ENCODE data around the gene SORCS3.

SORCS3 gene

GRCh38 chr10:105148921-105149320 is 507.8 kb downstream of the SORCS3 start:
- H3K27ac ChIP-seq (ENCODE audit: low read depth, low read length), result no peak overlapping the region
- no peaks in the 10 kb centered on the region for H3K9me3 ChIP-seq (ENCODE audit: insufficient read depth, low read length)
- H2AFZ ChIP-seq (ENCODE audit: low read depth, low read length, severe bottlenecking), result no peak overlapping the region
- no peaks in the 10 kb centered on the region for H3K27me3 ChIP-seq (ENCODE audit: low read length)
- H3K4me2 ChIP-seq (ENCODE audit: low read depth, low read length, poor library complexity, severe bottlenecking), result no peak overlapping the region
- H4K20me1 ChIP-seq (ENCODE audit: low read depth, low read length), result no peaks in the 10 kb centered on the region
- H3K9ac ChIP-seq (ENCODE audit: low read length), result no peak overlapping the region
- no peaks in the 10 kb centered on the region for H3F3A ChIP-seq (ENCODE audit: insufficient read depth)
- no peaks in the 10 kb centered on the region for H3K9me2 ChIP-seq (replicated peaks; ENCODE audit: insufficient read depth, low read length)
- H3K79me2 ChIP-seq (ENCODE audit: insufficient read depth, low read length), result no peaks in the 10 kb centered on the region
- TF ChIP-seq EZH2phosphoT487 (conservative IDR thresholded peaks at IDR 0.05; ENCODE audit: low read length), result no peak
- TF ChIP-seq, protein P1, sequence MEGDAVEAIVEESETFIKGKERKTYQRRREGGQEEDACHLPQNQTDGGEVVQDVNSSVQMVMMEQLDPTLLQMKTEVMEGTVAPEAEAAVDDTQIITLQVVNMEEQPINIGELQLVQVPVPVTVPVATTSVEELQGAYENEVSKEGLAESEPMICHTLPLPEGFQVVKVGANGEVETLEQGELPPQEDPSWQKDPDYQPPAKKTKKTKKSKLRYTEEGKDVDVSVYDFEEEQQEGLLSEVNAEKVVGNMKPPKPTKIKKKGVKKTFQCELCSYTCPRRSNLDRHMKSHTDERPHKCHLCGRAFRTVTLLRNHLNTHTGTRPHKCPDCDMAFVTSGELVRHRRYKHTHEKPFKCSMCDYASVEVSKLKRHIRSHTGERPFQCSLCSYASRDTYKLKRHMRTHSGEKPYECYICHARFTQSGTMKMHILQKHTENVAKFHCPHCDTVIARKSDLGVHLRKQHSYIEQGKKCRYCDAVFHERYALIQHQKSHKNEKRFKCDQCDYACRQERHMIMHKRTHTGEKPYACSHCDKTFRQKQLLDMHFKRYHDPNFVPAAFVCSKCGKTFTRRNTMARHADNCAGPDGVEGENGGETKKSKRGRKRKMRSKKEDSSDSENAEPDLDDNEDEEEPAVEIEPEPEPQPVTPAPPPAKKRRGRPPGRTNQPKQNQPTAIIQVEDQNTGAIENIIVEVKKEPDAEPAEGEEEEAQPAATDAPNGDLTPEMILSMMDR (IDR thresholded peaks at IDR 0.05; ENCODE audit: insufficient read depth, low read length, poor library complexity, severe bottlenecking), result no peak
- H3K4me3 ChIP-seq (ENCODE audit: insufficient read depth, low read length, poor library complexity, severe bottlenecking), result no peak overlapping the region
- H3K36me3 ChIP-seq (ENCODE audit: low read length), result no peaks in the 10 kb centered on the region

DNA sequence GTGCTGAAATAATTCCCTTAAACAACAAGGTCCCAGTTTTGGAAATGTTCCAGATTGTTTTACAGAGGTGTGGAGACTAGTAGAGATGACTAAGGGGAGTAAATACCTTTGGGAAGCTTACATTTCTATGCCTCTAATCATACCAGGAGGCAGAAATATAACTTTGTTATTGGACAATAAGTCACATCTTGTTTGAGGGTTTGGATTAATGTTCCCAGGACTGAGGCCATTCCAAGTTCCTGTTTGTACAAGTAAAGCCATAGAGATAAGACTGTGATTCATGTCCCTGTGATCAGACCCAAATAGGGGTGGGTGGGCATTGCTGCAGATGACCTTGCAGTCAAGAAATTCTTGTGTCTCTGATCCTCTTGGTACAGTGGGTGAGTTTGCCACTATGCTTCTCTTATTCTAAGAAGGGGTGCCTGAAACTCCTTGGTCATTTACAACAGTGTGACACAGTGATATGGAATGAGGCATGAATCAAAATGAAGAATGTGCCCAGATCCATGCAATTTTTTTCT is 508.3 kb downstream of the SORCS3 start:
- TF ChIP-seq EZH2phosphoT487 (conservative IDR thresholded peaks at IDR 0.05; ENCODE audit: low read length), result no peak
- TF ChIP-seq, protein P1 (IDR thresholded peaks at IDR 0.05; ENCODE audit: insufficient read depth, low read length, poor library complexity, severe bottlenecking), result no peak
- Histone ChIP-seq H3K9ac (ENCODE audit: low read length) (no peak overlapping the region), H4K20me1 (ENCODE audit: low read depth, low read length) (no peaks in the 10 kb centered on the region), H3F3A (ENCODE audit: insufficient read depth) (no peaks in the 10 kb centered on the region), H3K4me3 (ENCODE audit: insufficient read depth, low read length, poor library complexity, severe bottlenecking) (no peak overlapping the region), H2AFZ (ENCODE audit: low read depth, low read length, severe bottlenecking) (no peak overlapping the region), H3K79me2 (ENCODE audit: insufficient read depth, low read length) (no peaks in the 10 kb centered on the region), H3K27me3 (ENCODE audit: low read length) (no peaks in the 10 kb centered on the region), H3K9me2 (replicated peaks; ENCODE audit: insufficient read depth, low read length) (no peaks in the 10 kb centered on the region), H3K9me3 (ENCODE audit: insufficient read depth, low read length) (no peaks in the 10 kb centered on the region), H3K36me3 (ENCODE audit: low read length) (no peaks in the 10 kb centered on the region), H3K4me2 (ENCODE audit: low read depth, low read length, poor library complexity, severe bottlenecking) (no peak overlapping the region), H3K27ac (ENCODE audit: low read depth, low read length) (no peak overlapping the region)

DNA sequence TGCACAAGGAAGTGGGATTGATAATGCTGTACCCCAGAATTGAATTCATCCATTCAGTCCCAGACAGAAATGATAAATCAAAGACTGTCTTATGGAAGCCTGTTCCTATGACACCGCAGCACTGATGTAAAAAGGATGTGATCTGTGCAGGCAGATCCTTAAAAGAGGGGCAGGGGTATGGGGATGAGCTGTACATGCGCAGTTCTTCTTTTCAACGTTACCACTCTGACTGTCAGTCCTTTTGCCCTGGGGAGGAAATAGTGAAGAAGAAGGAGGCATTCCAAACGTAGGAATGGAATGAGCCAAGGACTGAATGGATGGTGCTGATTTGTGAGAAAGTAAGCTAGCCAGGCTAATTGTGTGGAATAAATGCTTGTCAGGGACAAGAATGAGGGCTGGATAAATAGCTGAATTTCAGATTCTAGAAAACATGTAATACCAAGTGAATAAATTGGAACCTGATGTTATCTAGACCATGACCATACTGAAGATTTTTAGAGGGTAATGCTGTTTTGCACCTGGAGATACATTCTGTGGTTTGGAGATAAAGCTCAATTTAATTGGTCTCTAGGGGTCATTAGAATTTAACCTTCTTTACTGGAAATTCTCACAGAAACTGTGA is 509.3 kb downstream of the SORCS3 start:
- H3K79me2 ChIP-seq (ENCODE audit: insufficient read depth, low read length), result no peaks in the 10 kb centered on the region
- TF ChIP-seq, protein P1 (IDR thresholded peaks at IDR 0.05; ENCODE audit: insufficient read depth, low read length, poor library complexity, severe bottlenecking), result no peak
- no peak for TF ChIP-seq EZH2phosphoT487 (conservative IDR thresholded peaks at IDR 0.05; ENCODE audit: low read length)
- H3K9me3 ChIP-seq (ENCODE audit: insufficient read depth, low read length), result no peaks in the 10 kb centered on the region
- H3K27ac ChIP-seq (ENCODE audit: low read depth, low read length), result no peak overlapping the region
- no peak overlapping the region for H3K9ac ChIP-seq (ENCODE audit: low read length)
- no peak overlapping the region for H3K4me3 ChIP-seq (ENCODE audit: insufficient read depth, low read length, poor library complexity, severe bottlenecking)
- no peaks in the 10 kb centered on the region for H3F3A ChIP-seq (ENCODE audit: insufficient read depth)
- H3K36me3 ChIP-seq (ENCODE audit: low read length), result no peaks in the 10 kb centered on the region
- H2AFZ ChIP-seq (ENCODE audit: low read depth, low read length, severe bottlenecking), result no peak overlapping the region
- no peaks in the 10 kb centered on the region for H4K20me1 ChIP-seq (ENCODE audit: low read depth, low read length)
- no peaks in the 10 kb centered on the region for H3K27me3 ChIP-seq (ENCODE audit: low read length)
- H3K9me2 ChIP-seq (replicated peaks; ENCODE audit: insufficient read depth, low read length), result no peaks in the 10 kb centered on the region
- no peak overlapping the region for H3K4me2 ChIP-seq (ENCODE audit: low read depth, low read length, poor library complexity, severe bottlenecking)
